ENCODE measurements around the gene CASZ1.

The CASZ1 gene

GRCh38 chr1:10628685-10629084 is 167.8 kb downstream of the CASZ1 start:
- DNase-seq: peak in 2 of 56 donors; percentile 12 to 21

GRCh38 chr1:10626791-10627410 is 169.5 kb downstream of the CASZ1 start:
- no peak for DNase-seq

- DNase-seq: no peak
These were observed 170.2 kb downstream of the CASZ1 start for GRCh38 chr1:10626131-10626731.

- no peak for DNase-seq
These were observed 170.9 kb downstream of the CASZ1 start for GRCh38 chr1:10625554-10625953.

- DNase-seq: no peak
These were observed 171.4 kb downstream of the CASZ1 start for GRCh38 chr1:10625076-10625475.

- DNase-seq: no peak
These were observed 172.0 kb downstream of the CASZ1 start for GRCh38 chr1:10624256-10625050.

GRCh38 chr1:10623686-10624145 is 172.7 kb downstream of the CASZ1 start:
- DNase-seq: no peak

- DNase-seq: no peak
These were observed 173.3 kb downstream of the CASZ1 start for GRCh38 chr1:10622910-10623685.

GRCh38 chr1:10621906-10622305 is 174.5 kb downstream of the CASZ1 start:
- DNase-seq: no peak

- peak in 9 of 56 donors; percentile 8 to 46 (median 15) for DNase-seq
These were observed 175.7 kb downstream of the CASZ1 start for GRCh38 chr1:10620776-10621175.

- no peak for DNase-seq
These were observed 178.2 kb downstream of the CASZ1 start for GRCh38 chr1:10617931-10618885.

GRCh38 chr1:10617318-10617717 is 179.1 kb downstream of the CASZ1 start:
- no peak for DNase-seq

- DNase-seq: no peak
These were observed 179.8 kb downstream of the CASZ1 start for GRCh38 chr1:10616696-10617095.

GRCh38 chr1:10615932-10616671 is 180.3 kb downstream of the CASZ1 start:
- DNase-seq: peak in 1 of 56 donors; percentile 12

GRCh38 chr1:10615332-10615731 is 181.1 kb downstream of the CASZ1 start:
- peak in 19 of 56 donors; percentile 1 to 52 (median 28) for DNase-seq

GRCh38 chr1:10614377-10615225 is 181.8 kb downstream of the CASZ1 start:
- DNase-seq: no peak

- no peak for DNase-seq
These were observed 182.6 kb downstream of the CASZ1 start for GRCh38 chr1:10613861-10614260.

- DNase-seq: no peak
These were observed 183.1 kb downstream of the CASZ1 start for GRCh38 chr1:10613340-10613739.
